B cell (primary cell): ENCODE data around the gene CEP41. TPM values are rescaled to one million over a fixed set of nuclear protein-coding genes. Genes with fewer than 3 reads are reported as not detected.

Source experiments
- ATAC-seq: fragments of 200-7000 bp; cut with Tn5 transposase; one replicate; pipeline ENCODE4 v1.10.0; 2021; ENCODE audit warnings: low read depth, mild to moderate bottlenecking, moderate number of reproducible peaks, moderate library complexity
- CTCF ChIA-PET: fragments of 350-600 bp; sonication (Branson Sonifier 250); formaldehyde crosslinking; loops from one replicate; lab custom pipeline; 2021; ENCODE audit warnings: antibody characterized with exemption, inconsistent platforms; lab: Charles Lee
- POLR2A ChIA-PET: fragments of 350-600 bp; sonication (Branson Sonifier 250); formaldehyde crosslinking; loops from one replicate; lab custom pipeline; 2021; ENCODE audit warnings: antibody characterized with exemption; lab: Charles Lee
- DNase-seq: peaks from one replicate; pipeline ENCODE4 v3.0.0; 2013
- H2AFZ ChIP-seq: 2 replicates; pipeline ENCODE4 v1.6.1; 2012; ENCODE audit warnings: mild to moderate bottlenecking, low read depth, low read length; ENCODE audit not compliant: insufficient read depth, poor library complexity, severe bottlenecking
- H3K27ac ChIP-seq, 2 donors: 1 replicate in 1 of 2; 2 replicates in 1 of 2; pipeline ENCODE4 v1.5.1; 2012 to 2013; ENCODE audit warnings: low read length in 2 of 2, mild to moderate bottlenecking in 2 of 2, moderate library complexity in 1 of 2
- H3K27me3 ChIP-seq, 4 experiments: fragments of 200-600 bp in 1 of 4; sonication (generic) in 1 of 4; replicated peaks in 1 of 4; 1 replicate in 2 of 4; 2 replicates in 2 of 4; pipeline versions ENCODE4 v1.6.1 to v1.7.0; 2013 to 2016; ENCODE audit warnings: low read length in 3 of 4, mild to moderate bottlenecking in 2 of 4, mixed read lengths in 1 of 4, moderate library complexity in 1 of 4; ENCODE audit not compliant: insufficient read depth in 4 of 4, control insufficient read depth in 3 of 4; ENCODE audit errors: control extremely low read depth in 1 of 4
- H3K36me3 ChIP-seq, 2 experiments: replicated peaks in 1 of 2; 1 replicate in 1 of 2; 2 replicates in 1 of 2; pipeline versions ENCODE4 v1.6.1 to v1.7.1; 2013; ENCODE audit warnings: low read length in 1 of 2; ENCODE audit not compliant: insufficient read depth in 2 of 2, control insufficient read depth in 1 of 2; ENCODE audit errors: control extremely low read depth in 1 of 2, extremely low read depth in 1 of 2
- H3K4me1 ChIP-seq, 2 donors: fragments of 200-600 bp in 1 of 2; sonication (generic) in 1 of 2; 1 replicate in 1 of 2; 2 replicates in 1 of 2; pipeline versions ENCODE4 v1.5.1 to v1.6.1; 2013 to 2017; ENCODE audit warnings: low read length in 2 of 2; ENCODE audit not compliant: control insufficient read depth in 2 of 2, insufficient read depth in 2 of 2
- H3K4me2 ChIP-seq: replicated peaks from 2 replicates; pipeline ENCODE3; 2012; ENCODE audit warnings: mild to moderate bottlenecking, low read depth, low read length; ENCODE audit not compliant: poor library complexity, severe bottlenecking
- H3K4me3 ChIP-seq, 5 experiments: fragments of 200-600 bp in 1 of 5; sonication (generic) in 1 of 5; 1 replicate in 3 of 5; 2 replicates in 2 of 5; pipeline versions ENCODE4 v1.5.1 to v1.7.0; 2011 to 2016; ENCODE audit warnings: low read length in 4 of 5, mild to moderate bottlenecking in 4 of 5, low read depth in 2 of 5, control low read depth in 1 of 5, moderate library complexity in 1 of 5; ENCODE audit not compliant: insufficient read depth in 1 of 5; ENCODE audit errors: control extremely low read depth in 1 of 5, extremely low read depth in 1 of 5
- H3K79me2 ChIP-seq: fragments of 200-600 bp; sonication (generic); one replicate; pipeline ENCODE4 v1.6.0; 2016; ENCODE audit warnings: low read length; ENCODE audit not compliant: control insufficient read depth, insufficient read depth
- H3K9ac ChIP-seq: fragments of 200-600 bp; sonication (generic); 2 replicates; pipeline ENCODE4 v1.6.1; 2017; ENCODE audit warnings: mild to moderate bottlenecking, low read length, moderate library complexity
- H3K9me3 ChIP-seq, 3 donors: one replicate each; pipeline versions ENCODE4 v1.6.1 to v1.7.1; 2013; ENCODE audit warnings: low read length in 2 of 3; ENCODE audit not compliant: control insufficient read depth in 2 of 3, insufficient read depth in 1 of 3; ENCODE audit errors: control extremely low read depth in 1 of 3
- H4K20me1 ChIP-seq: 2 replicates; pipeline ENCODE4 v1.6.0; 2012; ENCODE audit warnings: mild to moderate bottlenecking, low read length; ENCODE audit not compliant: insufficient read depth, control insufficient read depth, poor library complexity, severe bottlenecking
- H3K27ac Mint-ChIP-seq: one replicate; pipeline ENCODE4 v1.8.0; 2021; ENCODE audit warnings: mixed read lengths
- H3K27me3 Mint-ChIP-seq: one replicate; pipeline ENCODE4 v1.8.0; 2021; ENCODE audit warnings: mixed read lengths
- H3K4me1 Mint-ChIP-seq: one replicate; pipeline ENCODE4 v1.8.0; 2021; ENCODE audit warnings: mixed read lengths
- H3K4me3 Mint-ChIP-seq: one replicate; pipeline ENCODE4 v1.8.0; 2021; ENCODE audit warnings: mixed read lengths
- H3K9me3 Mint-ChIP-seq: one replicate; pipeline ENCODE4 v1.8.0; 2022; ENCODE audit warnings: mixed read lengths; ENCODE audit not compliant: insufficient read depth
- EZH2 ChIP-seq: IDR thresholded peaks from 2 replicates; pipeline ENCODE4 v1.6.1; 2012; ENCODE audit warnings: borderline replicate concordance, low read depth, mild to moderate bottlenecking, moderate library complexity, low read length; ENCODE audit not compliant: insufficient read depth, poor library complexity, severe bottlenecking
- WGBS: methylation state at CpG from one replicate; pipeline ENCODE4 v1.1.5; 2013; ENCODE audit warnings: missing lambda C conversion rate; ENCODE audit not compliant: insufficient coverage; 5-methylcytosine and 5-hydroxymethylcytosine counted together
- intact Hi-C: fragments of 100-400 bp; cut with micrococcal nuclease; formaldehyde crosslinking; loops from one replicate; pipeline ENCODE4 v1.10.0; 2022
- polyA plus RNA-seq: library from polyadenylated mRNA; depleted of rRNA; stranded (reverse); fragments of >200 nt; gene quantifications from 2 replicates; pipeline ENCODE4 v1.2.3, GENCODE V29; 2012
- total RNA-seq, 2 donors: library from RNA; stranded (reverse); fragments of 120-200 nt in 1 of 2; gene quantifications; 1 replicate in 1 of 2; 2 replicates in 1 of 2; pipeline versions ENCODE4 v1.2.3 to v1.2.4, GENCODE V29; 2013 to 2022
- TF ChIP-seq, protein P1 (sequence below): fragments of 200-600 bp; IDR thresholded peaks from one replicate; pipeline ENCODE4 v1.8.0; 2022; ENCODE audit warnings: antibody characterized with exemption, mild to moderate bottlenecking

Gene CEP41
- total and polyA plus RNA-seq, 2 donors (not counting 1 experiment from before 2014, with no cell fraction given): 3.4 to 5.9 TPM

- CTCF ChIA-PET: no interaction called here
- Histone ChIP-seq H3K36me3 (no peaks in the 10 kb centered on the region), H3K27me3 (no peaks in the 10 kb centered on the region), H2AFZ (no peak overlapping the region), H3K27ac (no peak overlapping the region), H3K4me1 (no peaks in the 10 kb centered on the region), H3K4me3 (no peak overlapping the region), H3K4me2 (no peak overlapping the region), H3K9ac (no peak overlapping the region), H3K9me3 (peaks cover 0 to 18% (median 7%) of the 10 kb centered on the region in 3 donors), H4K20me1 (no peaks in the 10 kb centered on the region), H3K79me2 (no peaks in the 10 kb centered on the region)
- TF ChIP-seq, protein P1, sequence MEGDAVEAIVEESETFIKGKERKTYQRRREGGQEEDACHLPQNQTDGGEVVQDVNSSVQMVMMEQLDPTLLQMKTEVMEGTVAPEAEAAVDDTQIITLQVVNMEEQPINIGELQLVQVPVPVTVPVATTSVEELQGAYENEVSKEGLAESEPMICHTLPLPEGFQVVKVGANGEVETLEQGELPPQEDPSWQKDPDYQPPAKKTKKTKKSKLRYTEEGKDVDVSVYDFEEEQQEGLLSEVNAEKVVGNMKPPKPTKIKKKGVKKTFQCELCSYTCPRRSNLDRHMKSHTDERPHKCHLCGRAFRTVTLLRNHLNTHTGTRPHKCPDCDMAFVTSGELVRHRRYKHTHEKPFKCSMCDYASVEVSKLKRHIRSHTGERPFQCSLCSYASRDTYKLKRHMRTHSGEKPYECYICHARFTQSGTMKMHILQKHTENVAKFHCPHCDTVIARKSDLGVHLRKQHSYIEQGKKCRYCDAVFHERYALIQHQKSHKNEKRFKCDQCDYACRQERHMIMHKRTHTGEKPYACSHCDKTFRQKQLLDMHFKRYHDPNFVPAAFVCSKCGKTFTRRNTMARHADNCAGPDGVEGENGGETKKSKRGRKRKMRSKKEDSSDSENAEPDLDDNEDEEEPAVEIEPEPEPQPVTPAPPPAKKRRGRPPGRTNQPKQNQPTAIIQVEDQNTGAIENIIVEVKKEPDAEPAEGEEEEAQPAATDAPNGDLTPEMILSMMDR: no peak
- no peak for TF ChIP-seq EZH2
- no peak overlapping the region for H3K4me3 Mint-ChIP-seq
- 75% methylated on average over 1 of the region's 3 CpGs for WGBS
- POLR2A ChIA-PET: no interaction called here
- H3K4me1 Mint-ChIP-seq: no peaks in the 10 kb centered on the region
- peaks cover 6% of the 10 kb centered on the region for H3K9me3 Mint-ChIP-seq
- no peaks in the 10 kb centered on the region for H3K27me3 Mint-ChIP-seq
- no peak overlapping the region for H3K27ac Mint-ChIP-seq
- DNase-seq (no peak), ATAC-seq (no peak)
- intact Hi-C loops: no loop called here
These were observed 80.3 kb downstream of the CEP41 start for GRCh38 chr7:130360518-130360917.

GRCh38 chr7:130359276-130359857 lies 81.4 kb downstream of the CEP41 start:
- 96% methylated on average over 5 of the region's 5 CpGs for WGBS
- H3K4me3 Mint-ChIP-seq: no peak overlapping the region
- H3K27ac Mint-ChIP-seq: no peak overlapping the region
- TF ChIP-seq, protein P1: no peak
- TF ChIP-seq EZH2: no peak
- H3K4me1 Mint-ChIP-seq: no peaks in the 10 kb centered on the region
- no peak overlapping the region for H2AFZ ChIP-seq
- intact Hi-C loops: no loop called here
- H3K27me3 Mint-ChIP-seq: no peaks in the 10 kb centered on the region
- CTCF ChIA-PET: no interaction called here
- H4K20me1 ChIP-seq: no peaks in the 10 kb centered on the region
- no peaks in the 10 kb centered on the region for H3K79me2 ChIP-seq
- DNase-seq (no peak), ATAC-seq (no peak)
- no peaks in the 10 kb centered on the region for H3K27me3 ChIP-seq
- no peak overlapping the region for H3K4me2 ChIP-seq
- H3K9me3 ChIP-seq: peaks cover 0 to 18% (median 7%) of the 10 kb centered on the region in 3 donors
- no peak overlapping the region for H3K4me3 ChIP-seq
- POLR2A ChIA-PET: no interaction called here
- no peak overlapping the region for H3K9ac ChIP-seq
- no peaks in the 10 kb centered on the region for H3K4me1 ChIP-seq
- H3K9me3 Mint-ChIP-seq: peaks cover 6% of the 10 kb centered on the region
- H3K36me3 ChIP-seq: no peaks in the 10 kb centered on the region
- no peak overlapping the region for H3K27ac ChIP-seq
